Fibroblast of skin of abdomen (primary cell): ENCODE data around the gene HOATZ.

Experiments used
- DNase-seq: peaks from one replicate; pipeline ENCODE4 v3.0.0-alpha.2; 2013

HOATZ gene

DNA sequence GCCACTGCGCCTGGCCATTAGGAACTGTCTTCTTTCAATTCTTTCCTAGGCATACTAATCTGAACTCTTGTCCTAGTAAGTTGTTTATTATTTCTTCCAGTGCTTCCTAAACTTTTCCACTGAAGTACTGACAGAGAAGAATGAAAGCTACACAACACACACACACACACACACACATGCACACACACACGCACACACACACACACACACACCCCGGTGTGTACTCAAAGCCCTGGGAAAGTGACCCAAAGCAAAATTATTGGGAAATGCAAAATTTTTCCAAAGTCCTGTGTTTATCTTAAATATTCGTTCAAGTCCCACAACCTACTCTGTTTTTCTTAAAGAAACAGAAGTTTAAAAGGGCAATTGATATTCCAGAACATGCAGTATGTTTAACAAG, 68.3 kb downstream of the HOATZ start:
- no peak for DNase-seq

DNA sequence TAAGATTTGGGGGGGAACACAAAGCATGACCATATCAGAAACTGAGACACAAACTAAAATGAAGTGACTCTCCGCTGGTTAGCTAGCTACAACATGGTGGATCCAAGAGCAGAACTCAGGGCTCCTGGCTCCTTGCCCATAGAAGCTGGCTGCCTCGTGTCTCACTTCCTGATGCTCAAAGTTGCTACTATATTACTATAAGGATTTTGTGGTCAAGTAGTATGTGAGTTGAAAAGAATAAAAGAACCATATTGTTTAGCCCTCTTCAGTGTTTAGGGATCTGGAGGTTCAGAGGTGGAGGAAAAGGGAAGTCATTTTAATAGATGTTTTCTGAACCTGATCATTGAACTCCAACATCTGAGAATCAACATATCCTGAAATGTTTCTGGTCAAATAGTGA, 70.8 kb downstream of the HOATZ start:
- peak; percentile 91 for DNase-seq

DNA sequence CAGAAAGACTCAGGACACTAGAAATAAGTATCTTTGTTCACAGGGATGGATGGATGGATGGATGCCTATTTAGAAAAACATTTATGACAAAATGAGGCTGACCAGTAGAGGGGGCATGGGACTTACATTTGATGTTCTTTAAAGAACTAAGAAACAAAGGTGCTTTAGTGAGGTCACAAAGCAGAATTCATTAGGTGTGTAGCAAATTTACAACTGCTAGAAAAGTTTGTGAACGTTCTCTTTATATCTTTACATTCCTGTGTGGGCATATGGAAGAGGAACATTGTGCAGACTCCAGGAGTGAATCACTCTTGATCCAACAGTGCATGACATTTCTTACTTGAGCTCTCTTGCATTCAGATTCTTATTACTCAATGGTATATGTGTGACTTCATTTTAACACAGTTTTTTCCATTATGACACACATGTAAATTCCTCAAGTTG, 71.8 kb downstream of the HOATZ start:
- peak; percentile 54 for DNase-seq
